Activated CD4-positive, CD25-positive, alpha-beta regulatory T cell treated with anti-CD3 and anti-CD28 coated beads, Interleukin-2, amount 50 U/mL, for 24 hours (primary cell): Measurements from ENCODE around the gene POLR1E.

ENCODE experiments used
- ATAC-seq, 2 donors: fragments of 150-1000 bp; cut with Tn5 transposase; one replicate each; pipeline ENCODE4 v1.10.0; 2021; ENCODE audit warnings: mild to moderate bottlenecking in 1 of 2, moderate library complexity in 1 of 2

The POLR1E gene, protein sequence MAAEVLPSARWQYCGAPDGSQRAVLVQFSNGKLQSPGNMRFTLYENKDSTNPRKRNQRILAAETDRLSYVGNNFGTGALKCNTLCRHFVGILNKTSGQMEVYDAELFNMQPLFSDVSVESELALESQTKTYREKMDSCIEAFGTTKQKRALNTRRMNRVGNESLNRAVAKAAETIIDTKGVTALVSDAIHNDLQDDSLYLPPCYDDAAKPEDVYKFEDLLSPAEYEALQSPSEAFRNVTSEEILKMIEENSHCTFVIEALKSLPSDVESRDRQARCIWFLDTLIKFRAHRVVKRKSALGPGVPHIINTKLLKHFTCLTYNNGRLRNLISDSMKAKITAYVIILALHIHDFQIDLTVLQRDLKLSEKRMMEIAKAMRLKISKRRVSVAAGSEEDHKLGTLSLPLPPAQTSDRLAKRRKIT

DNA sequence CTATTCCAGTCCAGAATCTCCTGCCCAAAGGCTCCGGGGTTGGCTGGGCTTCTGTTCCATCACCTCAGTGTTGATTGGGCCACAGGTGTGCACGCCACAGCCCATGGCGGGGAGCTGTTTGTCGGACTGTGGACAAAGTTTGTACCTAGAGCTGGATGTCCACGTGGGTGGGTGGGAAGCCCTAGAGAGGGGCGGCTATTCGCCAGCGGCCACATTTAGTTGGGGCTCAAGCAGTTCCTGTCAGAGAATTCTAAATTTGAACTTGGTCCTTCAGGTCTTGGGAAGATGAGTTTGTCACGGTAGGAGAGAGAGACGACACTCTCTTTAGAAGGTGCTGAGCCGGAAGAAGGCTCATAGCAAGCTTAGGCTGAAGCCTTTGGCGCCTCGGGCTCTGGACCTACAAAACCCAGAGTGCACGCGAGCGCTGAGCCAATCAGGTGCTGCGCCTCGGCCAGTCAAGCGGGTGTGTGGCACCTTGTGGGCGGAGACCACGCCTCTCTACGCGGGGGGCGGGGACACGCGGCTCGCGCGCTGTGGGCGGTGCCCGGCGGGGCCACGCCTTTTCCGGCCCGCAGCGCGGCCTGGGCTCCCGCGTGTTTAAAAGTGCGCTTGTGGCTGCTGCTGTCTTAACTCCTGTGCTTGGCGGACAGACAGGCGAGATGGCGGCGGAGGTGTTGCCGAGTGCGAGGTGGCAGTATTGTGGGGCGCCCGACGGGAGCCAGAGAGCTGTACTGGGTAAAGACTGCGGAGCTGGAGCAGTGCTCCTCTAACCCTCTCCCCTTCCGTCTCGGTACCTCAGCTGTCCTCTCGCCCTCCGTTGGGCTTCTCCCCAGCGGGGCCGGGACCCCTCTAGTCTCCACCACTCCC, at the start of gene POLR1E:
POLR1E (plus strand) TSS at position 560 of the 867 bp plus-strand sequence; CDS start at position 660, 100 bp downstream.
- peak; percentile 98 for ATAC-seq

DNA sequence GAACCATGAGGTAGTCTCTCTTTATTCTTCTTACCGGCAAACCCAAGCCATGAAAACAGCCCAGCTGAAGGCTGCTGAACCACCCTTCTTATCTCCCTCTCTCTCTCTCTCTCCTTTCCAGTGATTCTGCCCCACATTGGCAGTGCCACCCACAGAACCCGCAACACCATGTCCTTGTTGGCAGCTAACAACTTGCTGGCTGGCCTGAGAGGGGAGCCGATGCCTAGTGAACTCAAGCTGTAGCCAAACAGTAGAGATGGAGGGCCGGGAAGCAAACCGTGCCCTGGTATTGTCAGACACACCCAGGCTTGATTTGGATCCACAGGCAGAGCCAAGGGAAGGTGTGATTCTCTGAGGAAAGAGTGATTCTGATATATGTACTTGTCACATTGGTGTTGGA, 49.2 kb upstream of the POLR1E start:
- ATAC-seq, result no peak

DNA sequence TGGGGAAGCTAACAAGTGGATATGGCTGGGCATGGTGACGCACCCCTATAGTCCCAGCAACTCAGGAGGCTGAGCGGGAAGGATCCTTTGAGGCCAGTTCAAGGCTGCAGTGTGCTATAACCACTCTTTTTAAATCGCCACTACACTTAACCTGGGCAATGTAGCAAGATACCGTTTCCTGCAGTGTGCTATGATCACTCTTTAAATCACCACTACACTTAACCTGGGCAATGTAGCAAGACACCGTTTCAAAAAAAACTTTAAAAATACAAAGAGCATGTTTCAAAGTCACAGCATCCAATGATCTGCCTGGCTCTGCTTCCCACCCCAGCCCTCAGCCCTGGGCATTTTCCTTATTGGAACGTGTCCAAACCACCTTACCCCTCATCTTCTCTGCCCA, 48.7 kb upstream of the POLR1E start:
- ATAC-seq, result no peak

DNA sequence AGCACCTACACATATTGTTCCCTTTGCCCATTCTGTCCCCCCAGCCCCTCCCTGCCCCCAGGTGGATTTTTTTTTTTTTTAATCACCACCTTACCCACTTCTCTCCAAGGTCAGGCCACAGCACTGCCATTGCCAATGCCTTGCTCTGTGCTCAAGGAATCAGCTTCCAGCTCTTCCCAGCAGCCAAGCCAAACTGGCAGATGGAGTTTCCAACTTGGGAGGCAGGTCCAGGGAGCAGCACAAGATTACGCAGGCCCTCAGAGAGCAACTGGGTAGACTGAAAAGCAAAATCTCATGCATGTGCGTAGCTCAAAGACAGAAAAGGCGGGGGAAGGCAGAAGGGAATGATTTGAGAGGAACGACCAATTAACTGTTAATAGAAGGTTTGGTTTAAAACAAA, 48.1 kb upstream of the POLR1E start:
- no peak for ATAC-seq

DNA sequence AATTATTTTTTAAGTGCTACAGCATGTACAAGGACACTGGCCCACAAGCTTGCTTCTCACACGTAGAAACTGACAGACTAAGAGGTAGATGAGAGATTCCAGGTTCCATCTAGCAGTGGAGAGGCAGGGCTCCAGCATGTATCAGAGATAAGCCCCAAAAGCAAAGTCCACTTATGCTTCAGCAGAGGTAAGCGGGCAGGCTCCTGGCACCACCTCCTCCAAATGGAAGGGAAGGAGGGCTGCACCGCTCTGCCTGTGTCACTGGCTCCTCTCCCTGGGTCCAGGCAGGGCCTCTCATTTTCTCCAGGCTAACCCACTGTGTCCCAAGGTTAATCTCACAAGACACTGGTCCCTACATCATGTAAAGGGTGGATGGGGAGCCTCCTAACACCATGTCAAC, 47.4 kb upstream of the POLR1E start:
- no peak for ATAC-seq

DNA sequence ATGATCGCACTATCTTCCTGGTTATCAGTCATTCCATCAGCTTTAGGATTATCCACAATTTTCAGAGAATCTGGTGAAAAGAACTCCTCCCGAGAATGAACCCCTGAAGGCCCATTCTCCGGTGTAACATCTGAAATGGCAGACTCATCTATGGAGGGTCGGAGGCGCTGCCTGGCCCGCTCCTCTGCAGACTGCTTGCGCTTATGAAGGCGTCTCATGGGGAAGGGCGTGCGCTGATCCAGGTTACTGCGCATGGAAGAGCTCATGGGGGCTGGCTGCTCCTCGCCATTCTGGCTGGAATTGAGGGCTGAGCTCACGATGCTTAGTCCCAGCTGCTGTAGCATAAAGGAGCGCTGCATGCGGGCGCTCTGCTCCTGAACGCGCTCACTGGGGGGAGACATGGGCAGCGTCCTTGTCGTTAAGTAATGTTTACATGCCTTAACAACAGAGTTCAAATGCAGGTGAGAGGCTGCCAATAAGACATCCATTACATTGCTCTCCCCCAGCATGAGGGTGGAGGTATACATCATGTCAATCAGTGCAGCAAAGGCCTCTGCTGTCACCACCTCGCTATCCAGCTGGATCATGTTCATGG, 43.9 kb upstream of the POLR1E start:
- no peak for ATAC-seq

DNA sequence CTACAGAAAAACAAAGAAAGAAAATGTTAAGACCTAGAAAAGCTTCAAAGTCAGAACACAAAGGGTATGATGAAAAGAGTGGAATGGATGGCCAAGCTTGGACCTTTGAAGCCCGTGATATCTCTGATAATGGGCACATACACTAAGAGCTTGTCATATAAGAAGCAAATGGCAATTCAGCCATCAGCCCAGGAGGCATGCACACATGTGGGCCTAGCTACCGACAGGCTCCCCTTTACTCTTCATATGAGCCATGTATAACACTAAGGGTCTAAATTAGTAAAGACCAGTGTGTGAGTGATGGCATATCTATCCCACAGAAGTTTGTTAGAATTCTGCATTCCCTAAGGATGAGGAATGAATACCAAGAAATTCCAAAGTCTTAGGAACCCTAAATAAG, 43.2 kb upstream of the POLR1E start:
- ATAC-seq, result no peak

DNA sequence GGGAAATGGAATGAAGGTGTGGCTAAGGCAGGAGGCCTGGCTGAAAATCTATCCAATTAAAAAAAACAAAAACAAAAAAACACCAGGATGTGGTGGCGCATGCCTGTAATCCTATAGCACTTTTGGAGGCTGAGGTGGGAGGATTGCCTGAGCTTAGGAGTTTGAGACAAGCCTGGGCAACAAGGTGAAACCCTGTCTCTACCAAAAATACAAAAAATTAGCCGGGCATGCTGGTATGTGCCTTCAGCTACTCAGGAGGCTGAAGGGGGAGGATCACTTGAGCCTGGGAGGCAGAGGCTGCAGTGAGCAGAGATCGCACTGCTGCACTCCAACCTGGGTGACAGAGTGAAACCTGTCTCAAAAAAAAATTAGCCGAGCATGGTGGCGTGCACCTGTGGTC, 42.2 kb upstream of the POLR1E start:
- ATAC-seq, result no peak

DNA sequence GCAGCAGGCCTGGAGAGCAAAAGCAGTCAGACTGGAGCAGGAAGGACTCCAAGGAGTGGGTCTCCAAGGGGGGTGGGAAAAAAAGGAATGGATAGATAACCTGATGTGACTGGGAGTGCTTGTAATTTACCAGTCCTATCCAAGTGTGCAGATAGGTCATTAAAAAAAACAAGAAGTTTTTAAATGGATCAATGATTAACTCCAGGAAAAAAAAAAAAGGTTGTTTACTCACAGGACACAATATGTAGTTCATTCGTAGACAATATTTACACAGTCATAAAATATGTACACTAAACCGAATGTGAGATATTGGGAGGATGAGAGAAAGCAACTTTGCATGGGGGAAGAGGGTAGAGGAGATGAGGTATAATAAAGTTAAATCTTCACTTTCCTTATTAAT, 40.9 kb upstream of the POLR1E start:
- ATAC-seq, result no peak

DNA sequence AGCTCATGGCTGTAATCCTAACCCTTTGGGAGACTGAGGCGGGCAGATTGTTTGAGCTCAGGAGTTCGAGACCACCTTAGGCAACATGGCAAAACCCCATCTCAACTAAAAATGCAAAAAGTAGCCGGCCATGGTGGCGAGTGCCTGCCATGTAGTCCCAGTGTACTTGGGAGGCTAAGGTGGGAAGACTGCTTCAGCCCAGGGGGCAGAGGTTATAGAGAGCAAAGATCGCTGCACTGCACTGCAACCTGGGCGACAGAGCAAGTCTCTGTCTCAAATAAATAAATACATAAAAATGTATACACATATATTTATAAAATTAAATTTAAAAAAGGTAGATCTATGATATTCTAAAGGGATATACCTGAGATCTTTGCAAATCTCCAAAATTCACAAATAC, 39.9 kb upstream of the POLR1E start:
- no peak for ATAC-seq

DNA sequence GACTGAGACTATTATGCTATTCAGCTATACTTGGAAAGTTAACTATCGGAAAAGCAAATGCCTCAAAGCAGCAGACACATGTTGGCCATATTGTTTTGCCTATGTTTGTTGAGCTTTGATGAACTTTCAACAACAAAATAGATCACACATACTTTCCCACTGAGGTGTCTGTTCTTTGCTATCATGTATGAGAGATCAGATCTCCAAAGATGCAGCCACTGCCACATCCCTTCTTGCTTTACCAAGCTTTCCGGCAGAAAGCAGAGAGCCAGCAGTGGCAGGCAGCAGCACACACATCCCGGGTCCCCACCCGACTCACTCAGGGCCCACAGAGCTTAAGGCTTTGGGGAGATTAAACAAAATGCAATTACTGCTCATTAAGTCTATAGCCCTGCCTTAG, 39.3 kb upstream of the POLR1E start:
- no peak for ATAC-seq

DNA sequence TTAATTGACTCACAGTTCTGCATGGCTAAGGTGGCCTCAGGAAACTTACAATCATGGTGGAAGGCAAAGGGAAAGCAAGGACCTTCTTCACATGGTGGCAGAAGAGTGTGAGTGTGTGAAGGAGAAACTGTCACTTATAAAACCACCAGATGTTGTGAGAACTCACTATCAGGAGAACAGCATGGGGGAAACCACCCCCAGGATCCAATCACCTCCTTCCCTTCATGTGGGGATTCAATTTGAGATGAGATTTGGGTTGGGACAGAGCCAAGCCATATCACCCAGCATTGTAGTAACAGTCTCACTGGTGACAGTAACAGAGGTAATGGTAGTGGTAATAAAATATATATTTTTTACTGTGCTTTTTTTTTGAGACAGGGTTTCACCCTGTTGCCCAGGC, 38.6 kb upstream of the POLR1E start:
- no peak for ATAC-seq

DNA sequence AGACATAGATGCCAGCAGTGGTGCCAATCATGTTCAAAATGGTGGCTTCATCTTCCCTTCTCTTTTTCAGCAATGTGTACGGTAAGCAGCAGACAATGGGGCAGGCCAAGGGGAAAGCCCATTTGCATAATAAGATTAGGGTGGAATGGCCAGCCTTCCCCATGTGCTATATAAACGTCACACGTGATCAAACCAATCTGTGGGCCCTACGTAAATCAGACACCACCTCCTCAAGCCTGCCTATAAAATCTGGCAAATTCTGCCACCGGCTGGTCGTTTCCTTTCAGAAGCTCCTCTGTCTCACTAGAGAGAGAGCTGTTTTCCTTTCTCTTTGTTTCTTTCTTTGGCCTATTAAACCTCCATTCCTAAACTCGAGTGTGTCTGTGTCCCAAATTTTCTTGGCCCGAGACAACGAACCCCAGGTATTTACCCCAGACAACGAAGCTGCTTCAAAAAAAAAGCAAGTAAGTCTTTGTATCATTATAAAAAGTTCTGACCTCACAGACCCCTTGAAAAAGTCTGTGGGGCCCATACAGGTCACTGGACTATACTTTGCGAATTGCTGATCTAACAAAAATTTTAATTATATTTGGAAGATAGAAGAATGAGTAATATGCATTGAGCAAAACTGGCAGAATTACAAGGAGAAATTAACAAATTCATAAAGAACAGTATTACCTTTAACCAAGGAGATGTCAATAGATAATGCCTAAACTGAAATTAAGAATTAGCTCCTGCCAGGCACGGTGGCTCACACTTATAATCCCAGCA, 35.7 kb upstream of the POLR1E start:
- no peak for ATAC-seq

DNA sequence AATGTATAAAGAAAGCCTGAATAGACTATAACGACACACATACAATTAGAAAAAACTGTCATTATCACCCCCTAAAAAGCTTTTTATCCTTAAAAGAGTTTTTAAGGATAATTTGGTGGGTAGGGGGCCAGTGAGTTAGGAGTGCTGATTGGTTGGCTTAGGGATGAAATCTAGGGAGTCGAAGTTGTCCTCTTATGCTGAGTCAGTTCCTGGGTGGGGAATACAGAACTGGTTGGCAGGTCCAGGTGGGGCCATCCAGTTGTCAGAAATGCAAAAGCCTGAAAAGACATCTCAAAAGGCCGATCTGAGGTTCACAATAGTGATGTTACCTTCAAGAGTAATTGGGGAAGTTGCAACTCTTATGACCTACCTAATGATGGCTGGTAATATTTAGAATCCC, 34.1 kb upstream of the POLR1E start:
- ATAC-seq, result no peak

DNA sequence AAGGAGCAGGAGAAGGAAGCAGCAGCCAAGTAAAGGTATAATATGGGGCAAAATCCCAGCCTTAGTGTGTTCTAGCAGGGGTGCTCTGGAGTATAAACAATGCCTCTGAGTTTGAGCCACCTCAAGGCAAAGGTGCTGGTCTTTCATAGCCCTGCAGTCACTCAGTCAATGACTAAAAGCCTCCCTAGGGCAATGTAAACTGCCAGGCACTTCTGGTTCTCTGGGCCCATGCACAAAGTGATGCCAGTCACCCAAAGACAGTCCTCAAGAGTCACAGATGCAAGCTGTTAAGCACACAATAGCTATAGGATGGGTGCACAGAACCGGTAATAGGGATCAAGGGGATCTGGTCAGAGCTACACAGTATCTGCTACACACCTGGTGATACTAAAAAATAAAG, 33.1 kb upstream of the POLR1E start:
- ATAC-seq, result no peak

DNA sequence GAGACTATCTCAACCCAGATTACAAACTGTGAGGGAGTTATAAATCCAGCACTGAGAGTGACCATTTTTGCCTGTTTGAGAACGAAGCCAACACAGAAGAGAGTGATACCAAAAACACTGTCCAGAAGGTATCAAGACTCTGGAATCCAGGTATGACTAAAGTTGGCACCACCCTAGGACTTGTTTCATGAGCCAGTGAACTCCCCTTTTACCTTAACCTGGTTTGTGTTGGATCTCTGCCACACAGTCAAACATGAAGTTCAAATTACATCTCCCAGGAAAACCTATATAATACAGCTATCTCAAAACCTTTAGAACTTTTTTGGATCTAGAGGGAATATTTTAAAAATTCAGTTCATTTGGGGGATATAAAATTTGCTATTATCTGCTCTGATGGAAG, 31.9 kb upstream of the POLR1E start:
- no peak for ATAC-seq

DNA sequence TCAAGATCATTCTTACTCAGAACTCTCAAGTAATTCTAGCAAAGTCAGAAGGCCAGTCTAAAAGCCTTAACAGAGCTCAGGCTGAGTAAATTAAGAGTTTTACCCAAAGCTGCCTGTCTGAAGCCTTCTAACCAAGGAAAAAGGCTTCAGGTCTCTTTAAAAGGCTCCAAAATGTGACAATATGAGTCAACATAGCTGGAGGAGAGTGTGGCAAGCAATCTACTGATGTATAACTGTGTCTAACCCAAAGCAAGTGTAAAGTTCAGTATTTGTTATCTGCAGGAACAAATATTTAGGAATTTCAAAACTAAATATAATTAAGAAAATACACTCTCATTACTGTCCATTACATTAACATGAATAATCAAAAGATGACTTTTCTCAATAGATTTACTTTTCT, 31.5 kb upstream of the POLR1E start:
- ATAC-seq, result no peak

DNA sequence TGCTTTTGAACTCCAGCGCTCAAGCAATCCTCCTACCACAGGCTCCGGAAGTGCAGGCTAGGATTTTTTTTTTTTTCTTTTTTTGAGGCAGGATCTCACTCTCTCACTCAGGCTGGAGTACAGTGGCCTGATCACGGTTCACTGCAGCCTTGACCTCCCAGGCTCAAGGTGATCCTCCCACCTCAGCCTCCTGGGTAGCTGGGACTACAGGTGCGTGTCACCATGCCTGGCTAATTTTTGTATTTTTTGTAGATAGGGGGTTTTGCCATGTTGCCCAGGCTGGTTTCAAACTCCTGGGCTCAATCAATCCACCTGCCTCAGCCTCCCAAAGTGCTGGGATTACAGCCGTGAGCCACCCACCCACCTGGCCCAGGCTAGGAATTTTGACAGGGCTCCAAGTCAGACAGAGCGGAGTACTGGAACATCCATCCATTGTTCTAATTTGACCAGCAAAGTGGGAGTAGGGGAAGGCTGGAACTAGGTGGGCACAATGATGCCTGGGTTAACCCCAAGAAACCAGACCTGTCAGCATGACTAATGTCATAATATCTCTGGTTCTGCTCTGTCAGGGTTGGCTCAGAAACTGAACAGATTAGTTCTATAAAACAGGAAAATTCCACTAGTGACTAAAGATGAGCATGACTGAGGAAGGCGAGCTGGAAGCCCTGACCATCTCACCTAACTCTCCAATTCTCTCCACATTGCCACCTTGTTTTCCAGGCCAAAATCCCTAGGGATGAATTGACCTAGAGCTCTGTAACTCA, 29.7 kb upstream of the POLR1E start:
- ATAC-seq, result peak in 1 of 2 donors; percentile 28

DNA sequence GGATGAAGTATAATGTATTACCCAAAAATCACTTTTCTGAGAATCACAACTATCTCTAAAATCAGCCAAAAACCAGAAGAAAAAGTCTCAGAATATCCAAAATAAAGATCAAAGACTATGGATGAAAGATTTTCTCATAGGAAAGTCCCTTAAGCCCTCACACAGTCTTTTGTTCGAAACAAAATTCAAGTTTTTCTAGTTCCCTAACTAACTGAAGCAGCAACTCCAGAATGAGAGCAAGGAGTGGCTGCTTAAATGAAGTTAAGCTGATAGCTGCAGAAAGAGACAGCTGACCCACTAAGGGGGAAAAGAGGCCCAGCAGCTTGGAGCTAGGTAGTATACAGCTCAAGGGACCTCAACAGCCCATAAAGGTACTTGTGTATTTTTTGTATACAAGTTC, 28.9 kb upstream of the POLR1E start:
- ATAC-seq, result no peak

DNA sequence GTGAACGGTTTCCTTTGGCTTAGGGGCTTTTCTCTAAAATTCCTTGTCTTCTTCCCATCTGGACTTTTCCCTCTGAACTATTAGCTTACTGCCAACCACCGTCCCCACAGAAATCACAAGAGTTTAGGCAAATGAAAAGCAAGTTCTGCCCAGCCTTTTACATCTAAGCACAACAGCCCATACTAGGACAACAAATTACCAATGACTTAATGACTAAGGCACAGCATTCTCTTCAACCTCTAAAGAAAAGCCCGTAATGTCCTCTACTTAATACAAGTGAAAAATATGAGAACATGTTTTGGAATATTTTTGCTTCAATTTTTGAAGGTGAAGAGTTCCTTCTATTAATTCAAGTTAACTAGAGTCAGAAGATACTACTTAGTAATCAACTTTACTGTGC, 21.7 kb upstream of the POLR1E start:
- ATAC-seq, result no peak

DNA sequence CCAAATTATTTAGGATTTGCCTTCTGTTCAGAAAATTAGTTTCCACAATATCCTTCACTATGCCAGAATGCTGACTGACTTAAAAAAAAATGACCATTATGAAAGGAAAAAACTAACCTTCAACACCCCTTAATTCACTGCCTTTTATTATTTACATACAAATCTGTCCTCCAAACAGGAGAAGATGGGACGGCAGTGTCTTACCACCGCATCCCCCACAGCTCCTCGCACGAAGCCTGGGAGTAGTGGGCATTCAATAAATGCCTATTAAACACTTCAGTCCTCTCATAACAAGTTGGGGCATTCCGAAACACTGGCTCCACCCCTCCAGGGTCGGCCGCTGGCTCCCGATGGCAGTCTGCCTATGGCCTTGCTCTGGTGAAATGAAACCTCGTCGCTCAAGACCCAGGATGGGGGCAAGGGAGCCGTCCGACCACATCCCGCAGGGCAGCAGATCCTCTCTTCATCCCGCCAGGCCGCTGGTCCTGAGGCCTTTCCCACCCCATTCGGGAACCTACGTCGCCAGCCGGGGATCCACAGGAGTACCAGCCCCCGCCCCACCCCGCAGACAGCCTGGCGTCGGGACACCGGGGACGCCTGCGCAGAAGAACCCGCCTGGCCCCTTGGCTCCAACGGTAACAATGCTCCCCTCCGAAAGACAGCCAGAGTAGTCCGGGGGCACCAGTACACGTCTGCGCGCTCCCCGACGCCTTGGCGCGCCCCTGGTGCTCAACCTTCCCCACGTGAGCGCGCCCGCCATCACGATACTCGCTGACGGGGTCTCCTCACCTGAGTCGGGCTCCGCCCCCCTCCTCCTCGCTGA, 21.1 kb upstream of the POLR1E start:
- peak; percentile 34 to 39 for ATAC-seq
